ENCODE measurements around the gene SLC30A1. TPM values are rescaled to one million over a fixed set of nuclear protein-coding genes. Genes with fewer than 3 reads are reported as not detected.
A peak's percentile ranks its signal among the peaks of the same experiment; 100 is the strongest.

The SLC30A1 gene
- total and polyA plus RNA-seq, 2 of the 13 experiments (the other 11 are each of a cell fraction or from before 2014, with no cell fraction given) = 5.9 to 24.4 TPM

DNA sequence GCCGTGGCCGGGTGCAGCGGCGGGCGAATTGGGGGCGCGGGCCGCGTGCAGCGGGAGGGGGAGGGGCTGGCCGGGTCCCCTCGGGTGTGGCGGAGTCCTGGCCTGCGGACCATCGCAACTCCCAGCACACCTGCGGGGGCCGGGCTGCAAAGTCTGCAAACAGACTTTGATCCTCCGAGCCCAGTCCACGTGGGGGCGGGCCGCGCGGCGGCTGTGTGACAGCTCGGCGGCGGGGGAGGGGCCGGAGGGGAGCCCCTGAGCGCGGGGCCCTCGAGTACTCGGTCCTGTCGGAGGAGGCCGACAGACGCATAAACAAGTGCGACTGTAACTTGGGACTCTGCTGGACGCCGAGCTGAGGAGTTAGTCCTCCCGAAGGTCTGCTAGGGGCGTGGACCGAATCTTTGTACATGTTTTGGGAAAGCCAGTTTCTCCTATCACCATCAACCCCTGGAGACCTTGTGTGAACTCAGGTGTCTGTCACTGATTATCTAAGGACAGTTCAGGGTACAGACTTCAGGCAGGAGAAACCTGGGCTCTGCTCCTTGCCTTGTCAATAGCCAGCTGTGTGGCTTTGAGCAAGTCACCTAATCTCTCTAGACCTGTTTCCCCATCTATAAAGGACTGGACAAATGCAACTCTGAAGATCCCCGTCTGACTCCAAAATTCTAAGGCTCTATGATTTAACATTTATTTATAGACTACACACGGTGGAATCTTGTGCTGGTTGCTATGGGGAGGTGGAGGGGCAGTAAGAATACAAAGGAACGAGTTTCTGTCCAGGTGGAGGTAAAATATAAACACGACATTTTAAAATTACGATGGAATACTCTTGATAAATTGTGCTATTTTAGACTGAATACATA lies 710 bp upstream of the SLC30A1 start (continued):
- no peak for TF ChIP-seq JUNB (CRISPR knock-in tag; IDR thresholded peaks at IDR 0.05; ENCODE audit: borderline replicate concordance)
- no peak for TF ChIP-seq XBP1 (CRISPR knock-in tag; IDR thresholded peaks at IDR 0.05)
- TF ChIP-seq PCBP2 (optimal IDR thresholded peaks at IDR 0.05; ENCODE audit: low read depth, low read length, poor library complexity, severe bottlenecking) = no peak
- TF ChIP-seq IKZF5 (CRISPR knock-in tag; IDR thresholded peaks at IDR 0.05) = peak; percentile 66; the same call in 1 of the 2 replicates
- TF ChIP-seq ETV5 (CRISPR knock-in tag; IDR thresholded peaks at IDR 0.05; ENCODE audit: borderline replicate concordance) = peak; percentile 15; the same call in 1 of the 2 replicates
- no peak for TF ChIP-seq ZBTB38 (CRISPR knock-in tag; IDR thresholded peaks at IDR 0.05)
- TF ChIP-seq ZNF207 (IDR thresholded peaks at IDR 0.05; ENCODE audit: borderline replicate concordance) = no peak

DNA sequence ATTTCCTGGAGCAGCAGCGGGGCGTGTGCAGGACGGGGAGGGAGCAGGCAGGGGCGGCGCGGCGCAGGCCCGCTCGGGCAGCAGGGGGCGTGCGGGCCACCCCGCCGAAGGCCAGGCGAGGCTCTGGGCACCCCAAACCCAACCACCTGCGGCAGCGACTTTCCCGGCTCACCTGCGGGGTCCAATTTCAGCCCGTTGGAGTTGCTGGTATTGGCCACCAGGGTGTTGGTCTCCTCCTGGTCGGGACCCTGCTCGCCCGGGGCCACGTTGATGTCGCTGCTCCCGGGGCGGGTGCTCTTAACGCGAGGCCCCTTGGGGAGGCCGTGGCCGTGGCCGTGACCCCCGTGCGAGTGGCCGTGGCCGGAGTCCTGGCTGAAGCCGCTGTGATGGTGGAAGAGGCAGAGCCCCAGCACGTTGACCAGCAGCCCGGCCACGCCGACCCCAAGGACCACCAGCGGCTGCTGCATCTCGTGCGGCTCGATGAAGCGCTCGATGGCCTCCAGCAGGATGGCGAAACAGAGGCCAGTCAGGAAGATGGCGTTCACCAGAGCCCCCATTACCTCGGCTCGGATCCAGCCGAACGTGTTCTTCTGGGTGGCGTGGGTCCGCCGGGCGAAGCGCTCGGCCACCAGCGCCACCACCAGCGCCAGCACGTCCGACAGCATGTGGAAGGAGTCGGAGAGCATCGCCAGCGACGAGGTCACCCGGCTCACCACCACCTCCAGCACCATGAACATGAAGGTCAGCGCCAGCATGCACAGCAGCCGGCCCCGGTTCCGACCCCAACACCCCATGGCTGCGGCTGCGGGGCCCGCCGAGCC lies 932 bp downstream of the SLC30A1 start:
- Histone ChIP-seq H3K79me2 (ENCODE audit: insufficient read depth, low read length) (peaks cover 56% of the 10 kb centered on the region), H3K9me3 (ENCODE audit: low read length) (no peaks in the 10 kb centered on the region), H3K27ac (ENCODE audit: extremely low read length, insufficient read depth, low read length) (peak overlapping the region; percentile 84), H3K27me3 (ENCODE audit: control insufficient read depth in 1 of 2, insufficient read depth in 2 of 2, low read length in 2 of 2) (no peaks in the 10 kb centered on the region; a peak in 2 of 5 replicates), H4K20me1 (ENCODE audit: insufficient read depth, low read length) (peaks cover 20% of the 10 kb centered on the region), H3K4me1 (ENCODE audit: insufficient read depth, low read length) (peaks cover 62% of the 10 kb centered on the region), H3K9ac (ENCODE audit: insufficient read depth, low read depth, low read length) (peak overlapping the region; percentile 78), H3K4me3 (replicated peaks in 1 of 3; ENCODE audit: insufficient read depth in 1 of 3, low read depth in 2 of 3, low read length in 3 of 3) (peak overlapping the region; percentile 84 to 96 (median 87)), H3K4me2 (ENCODE audit: low read depth, low read length) (peak overlapping the region; percentile 83), H3K36me3 (replicated peaks in 1 of 2; ENCODE audit: control insufficient read depth in 1 of 2, insufficient read depth in 2 of 2, low read length in 2 of 2) (peaks cover 0 to 11% of the 10 kb centered on the region in 2 experiments; a peak in 2 of 5 replicates), H2AFZ (ENCODE audit: low read length) (no peak overlapping the region)
- FAIRE-seq (no peak), DNase-seq (ENCODE audit: low spot score) (peak; percentile 68), ATAC-seq (peak; percentile 65)
- CTCF ChIA-PET (ENCODE audit: low intra/inter-chr PET ratio, low total read pairs) = interaction anchor here (0.7 to 4.2 kb wide), 5 partner anchors 29 to 77 kb away, joined by 3 to 30 read pairs (median 20); no protein-coding TSS in a partner anchor
- intact Hi-C loops (cut with micrococcal nuclease; ENCODE audit: unreplicated experiment) = loop anchor here (1.0 to 2.0 kb wide), 4 partner anchors 47 to 77 kb away; no protein-coding TSS in a partner anchor
- POLR2A ChIA-PET = interaction anchor here (1.0 to 3.7 kb wide), 12 partner anchors 11 to 71 kb away, joined by 5 to 79 read pairs (median 12); no protein-coding TSS in a partner anchor
- BruUV-seq (replicated peaks) = no TSS peak
- 0% methylated on average over 17 of the region's 75 CpGs for WGBS (ENCODE audit: low lambda C conversion rate)
- in situ Hi-C loops (cut with HindIII; ENCODE audit: extremely low pct_ligation_motif_present, low pct_unique_long_range_greater_than_20kb) = loop anchor here (5.0 kb wide), 3 partner anchors 44 to 74 kb away; no protein-coding TSS in a partner anchor
- TF ChIP-seq ONECUT2 (CRISPR knock-in tag; IDR thresholded peaks at IDR 0.05) (no peak), SAP130 (CRISPR knock-in tag; IDR thresholded peaks at IDR 0.05; ENCODE audit: low read depth) (peak; percentile 63; the same call in 1 of the 2 replicates), WIZ (CRISPR knock-in tag; IDR thresholded peaks at IDR 0.05) (no peak; the same call in 1 of the 2 replicates), RCOR2 (CRISPR knock-in tag; IDR thresholded peaks at IDR 0.05) (no peak), ZSCAN20 (CRISPR knock-in tag; IDR thresholded peaks at IDR 0.05; ENCODE audit: borderline replicate concordance) (0 out of 2 replicates have a peak, but pooled peaks have one; percentile 49)
- TF ChIP-seq, protein P1, sequence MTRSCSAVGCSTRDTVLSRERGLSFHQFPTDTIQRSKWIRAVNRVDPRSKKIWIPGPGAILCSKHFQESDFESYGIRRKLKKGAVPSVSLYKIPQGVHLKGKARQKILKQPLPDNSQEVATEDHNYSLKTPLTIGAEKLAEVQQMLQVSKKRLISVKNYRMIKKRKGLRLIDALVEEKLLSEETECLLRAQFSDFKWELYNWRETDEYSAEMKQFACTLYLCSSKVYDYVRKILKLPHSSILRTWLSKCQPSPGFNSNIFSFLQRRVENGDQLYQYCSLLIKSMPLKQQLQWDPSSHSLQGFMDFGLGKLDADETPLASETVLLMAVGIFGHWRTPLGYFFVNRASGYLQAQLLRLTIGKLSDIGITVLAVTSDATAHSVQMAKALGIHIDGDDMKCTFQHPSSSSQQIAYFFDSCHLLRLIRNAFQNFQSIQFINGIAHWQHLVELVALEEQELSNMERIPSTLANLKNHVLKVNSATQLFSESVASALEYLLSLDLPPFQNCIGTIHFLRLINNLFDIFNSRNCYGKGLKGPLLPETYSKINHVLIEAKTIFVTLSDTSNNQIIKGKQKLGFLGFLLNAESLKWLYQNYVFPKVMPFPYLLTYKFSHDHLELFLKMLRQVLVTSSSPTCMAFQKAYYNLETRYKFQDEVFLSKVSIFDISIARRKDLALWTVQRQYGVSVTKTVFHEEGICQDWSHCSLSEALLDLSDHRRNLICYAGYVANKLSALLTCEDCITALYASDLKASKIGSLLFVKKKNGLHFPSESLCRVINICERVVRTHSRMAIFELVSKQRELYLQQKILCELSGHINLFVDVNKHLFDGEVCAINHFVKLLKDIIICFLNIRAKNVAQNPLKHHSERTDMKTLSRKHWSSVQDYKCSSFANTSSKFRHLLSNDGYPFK (CRISPR knock-in tag; IDR thresholded peaks at IDR 0.05; ENCODE audit: borderline replicate concordance) = no peak

Measured in HepG2 (cell line).